Regular cardiac myocyte (primary cell): ENCODE results near the gene CCHCR1. TPM values are rescaled to one million over a fixed set of nuclear protein-coding genes. Genes with fewer than 3 reads are reported as not detected.

Source experiments
- total RNA-seq: library from RNA; depleted of rRNA; stranded (reverse); fragments of >200 nt; gene quantifications from 2 replicates; pipeline ENCODE4 v1.2.3, GENCODE V29; 2014

Gene CCHCR1
- 14.7 and 19.0 TPM in 2 replicates for total RNA-seq

GRCh38 chr6:31157513-31158139 is at the start of gene CCHCR1:
Gene CCHCR1, minus strand, starts transcription at chr6:31157802. Its CDS starts 202 bp downstream, at chr6:31157600.

GRCh38 chr6:31170600-31170881 is 12.9 kb upstream of the CCHCR1 start, which contains the start of gene POU5F1:
Gene POU5F1, minus strand, starts transcription at chr6:31170682. Its CDS starts 62 bp downstream, at chr6:31170620.

GRCh38 chr6:31158140-31158862 is 699 bp upstream of the CCHCR1 start, which contains the start of gene TCF19:
Gene TCF19, plus strand, starts transcription at chr6:31158589. Its CDS starts 881 bp downstream, at chr6:31159470.

GRCh38 chr6:31138982-31139381 is 18.6 kb downstream of the CCHCR1 start, which contains the start of gene PSORS1C2:
Gene PSORS1C2, minus strand, starts transcription at chr6:31139066. Its CDS starts 40 bp downstream, at chr6:31139026.

GRCh38 chr6:31120151-31120915 is 37.3 kb downstream of the CCHCR1 start, which contains the start of gene CDSN:
Gene CDSN, minus strand, starts transcription at chr6:31120446. Its CDS starts 27 bp downstream, at chr6:31120419.

GRCh38 chr6:31114541-31114878 is 43.1 kb downstream of the CCHCR1 start, which contains the start of gene PSORS1C1:
Gene PSORS1C1, plus strand, starts transcription at chr6:31114800. Its CDS starts 14,833 bp downstream, at chr6:31129633.

GRCh38 chr6:31112478-31112877 is 45.1 kb downstream of the CCHCR1 start, which contains the start of gene C6orf15:
Gene C6orf15, minus strand, starts transcription at chr6:31112575. Its CDS starts 20 bp downstream, at chr6:31112555.

Other genes starting within 250 kb of the CCHCR1 start
- gene GTF2H4, start 249.6 kb downstream of the CCHCR1 start, total RNA-seq: 7.3 and 13.8 TPM in 2 replicates
- gene VARS2, start 243.6 kb downstream of the CCHCR1 start, total RNA-seq: 14.4 and 16.5 TPM in 2 replicates
- not detected in 2 replicates for gene SFTA2, start 225.6 kb downstream of the CCHCR1 start, total RNA-seq
- gene MUCL3, start 216.8 kb downstream of the CCHCR1 start, total RNA-seq: not detected in 2 replicates
- not detected in 2 replicates for gene MUC21, start 174.1 kb downstream of the CCHCR1 start, total RNA-seq
- gene MUC22, start 147.3 kb downstream of the CCHCR1 start, total RNA-seq: not detected in 2 replicates
- gene C6orf15, start 45.2 kb downstream of the CCHCR1 start, total RNA-seq: not detected in 2 replicates
- 0.19 and 1.7 TPM in 2 replicates for gene PSORS1C1, start 43.0 kb downstream of the CCHCR1 start, total RNA-seq
- under 0.01 TPM in 1 of 2 replicates, not detected in the other for gene CDSN, start 37.4 kb downstream of the CCHCR1 start, total RNA-seq
- gene PSORS1C2, start 18.7 kb downstream of the CCHCR1 start, total RNA-seq: not detected in 2 replicates
- gene TCF19, start 787 bp upstream of the CCHCR1 start, total RNA-seq: 3.7 and 42.6 TPM in 2 replicates
- gene POU5F1, start 12.9 kb upstream of the CCHCR1 start, total RNA-seq: 0.38 and 3.4 TPM in 2 replicates
- 118 and 135 TPM in 2 replicates for gene HLA-C, start 114.3 kb upstream of the CCHCR1 start, total RNA-seq
- gene HLA-B, start 199.4 kb upstream of the CCHCR1 start, total RNA-seq: 116 and 206 TPM in 2 replicates
- 45.1 and 62.3 TPM in 2 replicates for gene MICA, start 245.8 kb upstream of the CCHCR1 start, total RNA-seq